ENCODE results near the gene ZNF827. TPM values are rescaled to one million over a fixed set of nuclear protein-coding genes. Genes with fewer than 3 reads are reported as not detected.

Gene ZNF827
- total and polyA plus RNA-seq, 2 experiments from 2014 or later, result 20.3 to 33.1 TPM

DNA sequence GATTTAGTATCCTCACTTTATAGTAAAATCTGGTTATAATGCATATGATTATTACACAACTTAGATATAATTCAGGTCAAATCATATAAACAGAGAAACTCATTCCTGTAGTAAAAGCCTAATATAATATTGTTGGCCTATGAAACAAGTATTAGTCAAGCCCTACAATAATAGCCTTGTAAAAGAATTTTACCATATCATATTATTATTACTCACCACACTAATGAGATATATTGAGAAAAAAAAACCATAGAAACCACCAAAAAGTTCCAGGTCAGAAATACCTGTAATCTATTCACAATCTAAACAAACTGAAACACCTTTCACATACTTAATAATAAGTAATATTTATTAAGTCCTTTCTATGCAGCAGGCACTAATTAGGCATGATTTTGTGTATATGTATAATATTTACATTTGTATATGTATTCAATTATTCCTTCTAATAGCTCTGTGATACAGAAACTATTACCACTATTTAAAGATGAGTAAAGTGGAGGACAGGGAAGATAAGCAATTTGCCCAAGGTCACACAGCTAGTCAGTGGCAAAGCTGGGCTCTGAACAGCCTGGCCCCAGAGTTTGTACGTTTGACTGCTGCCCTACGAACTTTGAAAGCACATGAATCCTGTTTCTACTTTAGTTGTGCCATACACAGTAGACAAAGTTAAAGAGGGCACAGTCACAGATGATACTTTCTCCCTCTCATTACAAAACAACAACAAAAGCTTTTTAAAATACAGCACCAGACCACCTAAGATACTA lies 9.0 kb downstream of the ZNF827 start:
- Histone ChIP-seq H3K4me1 (ENCODE audit: insufficient read depth) (peaks cover 45% of the 10 kb centered on the region), H4K20me1 (replicated peaks; ENCODE audit: insufficient read depth) (peaks cover 18% of the 10 kb centered on the region), H3F3A (replicated peaks; ENCODE audit: low read depth) (no peaks in the 10 kb centered on the region), H3K79me2 (replicated peaks; ENCODE audit: insufficient read depth) (peaks cover 100% of the 10 kb centered on the region), H3K36me3 (ENCODE audit: insufficient read depth) (0 out of 2 replicates have a peak, but pooled peaks cover 3% of the 10 kb centered on the region), H3K4me2 (no peak overlapping the region), H3K27ac (ENCODE audit: low read depth) (0 out of 2 replicates have a peak overlapping the region, but pooled peaks have one; percentile 39), H3K4me3 (no peak overlapping the region), H2AFZ (no peak overlapping the region), H3K27me3 (ENCODE audit: insufficient read depth) (no peaks in the 10 kb centered on the region), H3K9me2 (ENCODE audit: insufficient read depth) (no peaks in the 10 kb centered on the region)
- no peak overlapping the region for H3K4me3 Mint-ChIP-seq
- H3K36me3 Mint-ChIP-seq (ENCODE audit: low read depth), result peaks cover 30% of the 10 kb centered on the region
- no peak for DNase-seq (ENCODE audit: low spot score)
- ATAC-seq, result no peak
- peaks cover 44% of the 10 kb centered on the region for H3K4me1 Mint-ChIP-seq
- TF ChIP-seq NANOG (IDR thresholded peaks at IDR 0.05; ENCODE audit: borderline replicate concordance) (no peak), EZH2phosphoT487 (IDR thresholded peaks at IDR 0.05; ENCODE audit: unreplicated experiment) (no peak), STAT1 (IDR thresholded peaks at IDR 0.05; ENCODE audit: unreplicated experiment) (no peak), JUNB (IDR thresholded peaks at IDR 0.05; ENCODE audit: unreplicated experiment) (no peak), POLR2AphosphoS5 (IDR thresholded peaks at IDR 0.05; ENCODE audit: low read depth) (no peak), EZH2 (IDR thresholded peaks at IDR 0.05; ENCODE audit: low read depth, unreplicated experiment) (no peak), CREB1 (CRISPR knock-in tag; IDR thresholded peaks at IDR 0.05; ENCODE audit: low read depth) (no peak), ZNF114 (CRISPR knock-in tag; IDR thresholded peaks at IDR 0.05) (no peak), ZNF331 (CRISPR knock-in tag; IDR thresholded peaks at IDR 0.05; ENCODE audit: low read depth) (no peak)
- TF ChIP-seq, protein P1, sequence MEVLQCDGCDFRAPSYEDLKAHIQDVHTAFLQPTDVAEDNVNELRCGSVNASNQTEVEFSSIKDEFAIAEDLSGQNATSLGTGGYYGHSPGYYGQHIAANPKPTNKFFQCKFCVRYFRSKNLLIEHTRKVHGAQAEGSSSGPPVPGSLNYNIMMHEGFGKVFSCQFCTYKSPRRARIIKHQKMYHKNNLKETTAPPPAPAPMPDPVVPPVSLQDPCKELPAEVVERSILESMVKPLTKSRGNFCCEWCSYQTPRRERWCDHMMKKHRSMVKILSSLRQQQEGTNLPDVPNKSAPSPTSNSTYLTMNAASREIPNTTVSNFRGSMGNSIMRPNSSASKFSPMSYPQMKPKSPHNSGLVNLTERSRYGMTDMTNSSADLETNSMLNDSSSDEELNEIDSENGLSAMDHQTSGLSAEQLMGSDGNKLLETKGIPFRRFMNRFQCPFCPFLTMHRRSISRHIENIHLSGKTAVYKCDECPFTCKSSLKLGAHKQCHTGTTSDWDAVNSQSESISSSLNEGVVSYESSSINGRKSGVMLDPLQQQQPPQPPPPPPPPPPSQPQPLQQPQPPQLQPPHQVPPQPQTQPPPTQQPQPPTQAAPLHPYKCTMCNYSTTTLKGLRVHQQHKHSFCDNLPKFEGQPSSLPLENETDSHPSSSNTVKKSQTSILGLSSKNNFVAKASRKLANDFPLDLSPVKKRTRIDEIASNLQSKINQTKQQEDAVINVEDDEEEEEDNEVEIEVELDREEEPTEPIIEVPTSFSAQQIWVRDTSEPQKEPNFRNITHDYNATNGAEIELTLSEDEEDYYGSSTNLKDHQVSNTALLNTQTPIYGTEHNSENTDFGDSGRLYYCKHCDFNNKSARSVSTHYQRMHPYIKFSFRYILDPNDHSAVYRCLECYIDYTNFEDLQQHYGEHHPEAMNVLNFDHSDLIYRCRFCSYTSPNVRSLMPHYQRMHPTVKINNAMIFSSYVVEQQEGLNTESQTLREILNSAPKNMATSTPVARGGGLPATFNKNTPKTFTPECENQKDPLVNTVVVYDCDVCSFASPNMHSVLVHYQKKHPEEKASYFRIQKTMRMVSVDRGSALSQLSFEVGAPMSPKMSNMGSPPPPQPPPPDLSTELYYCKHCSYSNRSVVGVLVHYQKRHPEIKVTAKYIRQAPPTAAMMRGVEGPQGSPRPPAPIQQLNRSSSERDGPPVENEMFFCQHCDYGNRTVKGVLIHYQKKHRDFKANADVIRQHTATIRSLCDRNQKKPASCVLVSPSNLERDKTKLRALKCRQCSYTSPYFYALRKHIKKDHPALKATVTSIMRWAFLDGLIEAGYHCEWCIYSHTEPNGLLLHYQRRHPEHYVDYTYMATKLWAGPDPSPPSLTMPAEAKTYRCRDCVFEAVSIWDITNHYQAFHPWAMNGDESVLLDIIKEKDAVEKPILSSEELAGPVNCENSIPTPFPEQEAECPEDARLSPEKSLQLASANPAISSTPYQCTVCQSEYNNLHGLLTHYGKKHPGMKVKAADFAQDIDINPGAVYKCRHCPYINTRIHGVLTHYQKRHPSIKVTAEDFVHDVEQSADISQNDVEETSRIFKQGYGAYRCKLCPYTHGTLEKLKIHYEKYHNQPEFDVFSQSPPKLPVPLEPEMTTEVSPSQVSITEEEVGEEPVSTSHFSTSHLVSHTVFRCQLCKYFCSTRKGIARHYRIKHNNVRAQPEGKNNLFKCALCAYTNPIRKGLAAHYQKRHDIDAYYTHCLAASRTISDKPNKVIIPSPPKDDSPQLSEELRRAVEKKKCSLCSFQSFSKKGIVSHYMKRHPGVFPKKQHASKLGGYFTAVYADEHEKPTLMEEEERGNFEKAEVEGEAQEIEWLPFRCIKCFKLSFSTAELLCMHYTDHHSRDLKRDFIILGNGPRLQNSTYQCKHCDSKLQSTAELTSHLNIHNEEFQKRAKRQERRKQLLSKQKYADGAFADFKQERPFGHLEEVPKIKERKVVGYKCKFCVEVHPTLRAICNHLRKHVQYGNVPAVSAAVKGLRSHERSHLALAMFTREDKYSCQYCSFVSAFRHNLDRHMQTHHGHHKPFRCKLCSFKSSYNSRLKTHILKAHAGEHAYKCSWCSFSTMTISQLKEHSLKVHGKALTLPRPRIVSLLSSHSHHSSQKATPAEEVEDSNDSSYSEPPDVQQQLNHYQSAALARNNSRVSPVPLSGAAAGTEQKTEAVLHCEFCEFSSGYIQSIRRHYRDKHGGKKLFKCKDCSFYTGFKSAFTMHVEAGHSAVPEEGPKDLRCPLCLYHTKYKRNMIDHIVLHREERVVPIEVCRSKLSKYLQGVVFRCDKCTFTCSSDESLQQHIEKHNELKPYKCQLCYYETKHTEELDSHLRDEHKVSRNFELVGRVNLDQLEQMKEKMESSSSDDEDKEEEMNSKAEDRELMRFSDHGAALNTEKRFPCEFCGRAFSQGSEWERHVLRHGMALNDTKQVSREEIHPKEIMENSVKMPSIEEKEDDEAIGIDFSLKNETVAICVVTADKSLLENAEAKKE (CRISPR knock-in tag; IDR thresholded peaks at IDR 0.05), result no peak
- TF ChIP-seq, protein P2, sequence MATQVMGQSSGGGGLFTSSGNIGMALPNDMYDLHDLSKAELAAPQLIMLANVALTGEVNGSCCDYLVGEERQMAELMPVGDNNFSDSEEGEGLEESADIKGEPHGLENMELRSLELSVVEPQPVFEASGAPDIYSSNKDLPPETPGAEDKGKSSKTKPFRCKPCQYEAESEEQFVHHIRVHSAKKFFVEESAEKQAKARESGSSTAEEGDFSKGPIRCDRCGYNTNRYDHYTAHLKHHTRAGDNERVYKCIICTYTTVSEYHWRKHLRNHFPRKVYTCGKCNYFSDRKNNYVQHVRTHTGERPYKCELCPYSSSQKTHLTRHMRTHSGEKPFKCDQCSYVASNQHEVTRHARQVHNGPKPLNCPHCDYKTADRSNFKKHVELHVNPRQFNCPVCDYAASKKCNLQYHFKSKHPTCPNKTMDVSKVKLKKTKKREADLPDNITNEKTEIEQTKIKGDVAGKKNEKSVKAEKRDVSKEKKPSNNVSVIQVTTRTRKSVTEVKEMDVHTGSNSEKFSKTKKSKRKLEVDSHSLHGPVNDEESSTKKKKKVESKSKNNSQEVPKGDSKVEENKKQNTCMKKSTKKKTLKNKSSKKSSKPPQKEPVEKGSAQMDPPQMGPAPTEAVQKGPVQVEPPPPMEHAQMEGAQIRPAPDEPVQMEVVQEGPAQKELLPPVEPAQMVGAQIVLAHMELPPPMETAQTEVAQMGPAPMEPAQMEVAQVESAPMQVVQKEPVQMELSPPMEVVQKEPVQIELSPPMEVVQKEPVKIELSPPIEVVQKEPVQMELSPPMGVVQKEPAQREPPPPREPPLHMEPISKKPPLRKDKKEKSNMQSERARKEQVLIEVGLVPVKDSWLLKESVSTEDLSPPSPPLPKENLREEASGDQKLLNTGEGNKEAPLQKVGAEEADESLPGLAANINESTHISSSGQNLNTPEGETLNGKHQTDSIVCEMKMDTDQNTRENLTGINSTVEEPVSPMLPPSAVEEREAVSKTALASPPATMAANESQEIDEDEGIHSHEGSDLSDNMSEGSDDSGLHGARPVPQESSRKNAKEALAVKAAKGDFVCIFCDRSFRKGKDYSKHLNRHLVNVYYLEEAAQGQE (IDR thresholded peaks at IDR 0.05; ENCODE audit: unreplicated experiment), result no peak
- TF ChIP-seq, protein P3, sequence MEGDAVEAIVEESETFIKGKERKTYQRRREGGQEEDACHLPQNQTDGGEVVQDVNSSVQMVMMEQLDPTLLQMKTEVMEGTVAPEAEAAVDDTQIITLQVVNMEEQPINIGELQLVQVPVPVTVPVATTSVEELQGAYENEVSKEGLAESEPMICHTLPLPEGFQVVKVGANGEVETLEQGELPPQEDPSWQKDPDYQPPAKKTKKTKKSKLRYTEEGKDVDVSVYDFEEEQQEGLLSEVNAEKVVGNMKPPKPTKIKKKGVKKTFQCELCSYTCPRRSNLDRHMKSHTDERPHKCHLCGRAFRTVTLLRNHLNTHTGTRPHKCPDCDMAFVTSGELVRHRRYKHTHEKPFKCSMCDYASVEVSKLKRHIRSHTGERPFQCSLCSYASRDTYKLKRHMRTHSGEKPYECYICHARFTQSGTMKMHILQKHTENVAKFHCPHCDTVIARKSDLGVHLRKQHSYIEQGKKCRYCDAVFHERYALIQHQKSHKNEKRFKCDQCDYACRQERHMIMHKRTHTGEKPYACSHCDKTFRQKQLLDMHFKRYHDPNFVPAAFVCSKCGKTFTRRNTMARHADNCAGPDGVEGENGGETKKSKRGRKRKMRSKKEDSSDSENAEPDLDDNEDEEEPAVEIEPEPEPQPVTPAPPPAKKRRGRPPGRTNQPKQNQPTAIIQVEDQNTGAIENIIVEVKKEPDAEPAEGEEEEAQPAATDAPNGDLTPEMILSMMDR (conservative IDR thresholded peaks at IDR 0.05; ENCODE audit: low read depth in 2 of 2), result no peak
- no peak overlapping the region for H3K27ac Mint-ChIP-seq
- H3K9me3 Mint-ChIP-seq, result peaks cover 15% of the 10 kb centered on the region
- no peaks in the 10 kb centered on the region for H3K27me3 Mint-ChIP-seq (ENCODE audit: insufficient read depth, low read depth, poor library complexity)

Data from GM23338 (cell line).